Stomach (tissue), 9 donors: Measurements from ENCODE around the gene SMARCC1. TPM values are rescaled to one million over a fixed set of nuclear protein-coding genes. Genes with fewer than 3 reads are reported as not detected.

Source experiments
- DNase-seq, 2 donors: peaks; one replicate each; pipeline versions ENCODE4 v3.0.0 to v3.0.0-alpha.2; 2013 to 2019
- H3K27ac ChIP-seq, 5 donors: fragments of 200-600 bp in 4 of 5; sonication (generic) in 4 of 5; one replicate each; pipeline ENCODE4 v1.5.1; 2013 to 2019; ENCODE audit warnings: mild to moderate bottlenecking in 1 of 5, moderate library complexity in 1 of 5
- H3K27me3 ChIP-seq, 3 donors: fragments of 200-600 bp; sonication (generic); one replicate each; pipeline ENCODE4 v1.5.1; 2017 to 2019; ENCODE audit warnings: mixed run types in 1 of 3
- H3K36me3 ChIP-seq, 4 donors: fragments of 200-600 bp; sonication (generic); 1 replicate in 3 of 4; 2 replicates in 1 of 4; pipeline ENCODE4 v1.5.1; 2016 to 2019
- H3K4me1 ChIP-seq, 4 donors: fragments of 200-600 bp; sonication (generic); one replicate each; pipeline ENCODE4 v1.5.1; 2016 to 2019
- H3K4me3 ChIP-seq, 4 donors: fragments of 200-600 bp; sonication (generic) in 3 of 4; one replicate each; pipeline ENCODE4 v1.5.1; 2016 to 2019; ENCODE audit warnings: mild to moderate bottlenecking in 1 of 4
- H3K9me3 ChIP-seq, 4 donors: fragments of 200-600 bp; sonication (generic); one replicate each; pipeline ENCODE4 v1.5.1; 2016 to 2019
- EP300 ChIP-seq: sonication (generic); formaldehyde crosslinking; IDR thresholded peaks from one replicate; pipeline ENCODE4 v1.6.1; 2017; ENCODE audit warnings: antibody characterized with exemption
- POLR2A ChIP-seq, 4 donors: fragments of 450-650 bp; IDR thresholded peaks; one replicate each; pipeline ENCODE4 v1.6.1; 2016; ENCODE audit warnings: antibody characterized with exemption in 4 of 4, control low read depth in 2 of 4, mild to moderate bottlenecking in 1 of 4, moderate library complexity in 1 of 4
- POLR2AphosphoS5 ChIP-seq, 3 donors: sonication (generic); formaldehyde crosslinking; IDR thresholded peaks; one replicate each; pipeline ENCODE4 v1.6.1; 2016; ENCODE audit warnings: antibody characterized with exemption in 3 of 3
- WGBS, 5 donors: extraction: QIAGEN DNeasy Blood & Tissue Kit in 3 of 5; methylation state at CpG; one replicate each; pipeline versions ENCODE4 v1.1.5 to v1.1.7; 2013 to 2018; 5-methylcytosine and 5-hydroxymethylcytosine counted together
- intact Hi-C: fragments of 100-400 bp; cut with DNase I; formaldehyde crosslinking; loops from one replicate; pipeline ENCODE4 v1.15.1; 2023; ENCODE audit warnings: low total_unique reads
- polyA plus RNA-seq, 3 donors: library from polyadenylated mRNA; stranded (reverse); fragments of 200-250 nt; gene quantifications; one replicate each; pipeline ENCODE4 v1.2.3, GENCODE V29; 2013
- total RNA-seq, 5 donors: library from RNA; depleted of rRNA; stranded (reverse); fragments of >200 nt; gene quantifications; one replicate each; pipeline versions ENCODE4 v1.1.0 to v1.2.3, GENCODE V29; 2014 to 2016
- TF ChIP-seq, protein P1 (sequence below), 7 experiments: fragments of 450-650 bp in 4 of 7; fragments of 200-600 bp in 3 of 7; sonication (generic) in 3 of 7; IDR thresholded peaks; one replicate each; pipeline ENCODE4 v1.5.1; 2016 to 2019; ENCODE audit warnings: antibody characterized with exemption in 7 of 7, control low read depth in 2 of 7, mild to moderate bottlenecking in 1 of 7
- donor health status: healthy with polysubstance abuse.
- donor health status: Bipolar disorder and iron deficiency.
- donor health status: healthy.

The SMARCC1 gene
- total and polyA plus RNA-seq, 8 donors = 8.6 to 64.3 (median 27.3) TPM

DNA sequence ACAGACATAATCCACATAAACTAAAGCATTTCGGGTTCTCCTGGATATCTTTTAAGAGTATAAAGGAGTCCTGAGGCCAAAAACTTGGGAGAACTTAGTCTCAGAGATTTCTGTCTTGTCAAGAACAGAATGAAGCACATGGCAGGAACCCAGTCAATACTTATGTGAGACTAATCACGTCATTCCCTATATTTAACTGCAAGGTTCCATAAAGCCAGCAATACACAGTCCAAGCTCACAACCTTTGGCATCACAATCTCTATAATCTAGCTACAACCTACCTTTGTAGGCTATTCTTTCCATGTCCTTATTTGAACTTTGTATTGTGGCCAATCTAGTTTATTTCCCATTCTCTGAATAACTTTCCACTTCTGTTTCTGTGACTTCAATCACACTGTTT lies 134.1 kb downstream of the SMARCC1 start:
- TF ChIP-seq POLR2AphosphoS5 (IDR thresholded peaks at IDR 0.05) = no peak
- TF ChIP-seq, protein P1, sequence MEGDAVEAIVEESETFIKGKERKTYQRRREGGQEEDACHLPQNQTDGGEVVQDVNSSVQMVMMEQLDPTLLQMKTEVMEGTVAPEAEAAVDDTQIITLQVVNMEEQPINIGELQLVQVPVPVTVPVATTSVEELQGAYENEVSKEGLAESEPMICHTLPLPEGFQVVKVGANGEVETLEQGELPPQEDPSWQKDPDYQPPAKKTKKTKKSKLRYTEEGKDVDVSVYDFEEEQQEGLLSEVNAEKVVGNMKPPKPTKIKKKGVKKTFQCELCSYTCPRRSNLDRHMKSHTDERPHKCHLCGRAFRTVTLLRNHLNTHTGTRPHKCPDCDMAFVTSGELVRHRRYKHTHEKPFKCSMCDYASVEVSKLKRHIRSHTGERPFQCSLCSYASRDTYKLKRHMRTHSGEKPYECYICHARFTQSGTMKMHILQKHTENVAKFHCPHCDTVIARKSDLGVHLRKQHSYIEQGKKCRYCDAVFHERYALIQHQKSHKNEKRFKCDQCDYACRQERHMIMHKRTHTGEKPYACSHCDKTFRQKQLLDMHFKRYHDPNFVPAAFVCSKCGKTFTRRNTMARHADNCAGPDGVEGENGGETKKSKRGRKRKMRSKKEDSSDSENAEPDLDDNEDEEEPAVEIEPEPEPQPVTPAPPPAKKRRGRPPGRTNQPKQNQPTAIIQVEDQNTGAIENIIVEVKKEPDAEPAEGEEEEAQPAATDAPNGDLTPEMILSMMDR (IDR thresholded peaks at IDR 0.05) = no peak
- TF ChIP-seq POLR2A (IDR thresholded peaks at IDR 0.05) = no peak
- TF ChIP-seq EP300 = no peak
- Histone ChIP-seq H3K27ac (no peak overlapping the region), H3K27me3 (no peaks in the 10 kb centered on the region), H3K36me3 (peaks cover 0 to 34% (median 29%) of the 10 kb centered on the region in 4 donors), H3K9me3 (no peaks in the 10 kb centered on the region), H3K4me1 (peaks cover 0 to 21% (median 7%) of the 10 kb centered on the region in 4 donors), H3K4me3 (no peak overlapping the region)
- 58 to 71% (median 68%) methylated on average over 2 of the region's 2 CpGs for WGBS, 5 donors
- no peak for DNase-seq
- intact Hi-C loops = no loop called here

DNA sequence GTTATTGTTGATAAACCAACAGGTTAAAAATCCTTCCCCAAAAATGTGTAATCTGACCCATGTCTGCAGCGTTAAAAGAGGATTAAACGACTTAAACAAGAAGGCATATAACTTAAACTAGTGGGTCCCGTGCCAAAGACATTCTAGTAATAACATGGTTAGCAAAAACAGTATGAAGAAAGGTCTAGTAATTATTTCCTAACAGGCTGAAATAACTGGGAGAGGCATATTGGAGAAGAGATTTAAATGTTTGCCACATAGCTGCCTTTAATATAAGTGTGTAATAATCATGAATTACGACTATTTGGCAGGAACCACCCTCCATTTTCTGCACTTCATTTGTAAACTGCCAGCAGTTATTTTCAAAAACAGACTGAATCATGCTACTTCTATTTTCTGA lies 135.3 kb downstream of the SMARCC1 start:
- 62 to 82% (median 72%) methylated on average over 4 of the region's 4 CpGs for WGBS, 5 donors
- H3K27me3 ChIP-seq = no peaks in the 10 kb centered on the region
- no peak for DNase-seq
- H3K9me3 ChIP-seq = no peaks in the 10 kb centered on the region
- no peak overlapping the region for H3K4me3 ChIP-seq
- peaks cover 0 to 21% (median 7%) of the 10 kb centered on the region in 4 donors for H3K4me1 ChIP-seq
- no peak for TF ChIP-seq POLR2AphosphoS5 (IDR thresholded peaks at IDR 0.05)
- TF ChIP-seq, protein P1 (IDR thresholded peaks at IDR 0.05) = no peak
- TF ChIP-seq EP300 = no peak
- TF ChIP-seq POLR2A (IDR thresholded peaks at IDR 0.05) = no peak
- intact Hi-C loops = no loop called here
- H3K27ac ChIP-seq = no peak overlapping the region
- peaks cover 6 to 41% (median 34%) of the 10 kb centered on the region in 4 donors for H3K36me3 ChIP-seq

DNA sequence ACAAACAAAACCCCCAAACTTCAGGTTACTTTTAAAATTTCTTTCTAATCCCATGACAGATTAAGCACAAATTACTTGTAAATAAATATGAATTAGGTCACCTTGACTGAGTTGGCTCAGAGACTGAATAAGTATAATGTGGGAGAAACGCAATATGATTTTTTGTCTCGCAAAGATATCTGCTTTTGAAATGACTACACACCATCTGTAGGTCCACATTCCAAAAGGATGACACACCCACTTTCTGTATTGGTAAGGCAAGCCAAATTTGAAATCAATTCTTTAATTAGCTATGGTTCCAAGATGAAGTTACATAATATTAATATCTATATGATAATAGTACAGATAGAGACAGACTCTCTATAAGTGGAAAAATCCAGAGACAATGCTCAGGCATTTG lies 136.1 kb downstream of the SMARCC1 start:
- no peak overlapping the region for H3K4me3 ChIP-seq
- H3K27me3 ChIP-seq = no peaks in the 10 kb centered on the region
- 80 to 90% (median 86%) methylated on average over 2 of the region's 2 CpGs for WGBS, 5 donors
- no peak for TF ChIP-seq POLR2A (IDR thresholded peaks at IDR 0.05)
- TF ChIP-seq, protein P1 (IDR thresholded peaks at IDR 0.05) = no peak
- TF ChIP-seq POLR2AphosphoS5 (IDR thresholded peaks at IDR 0.05) = no peak
- TF ChIP-seq EP300 = no peak
- H3K4me1 ChIP-seq = peaks cover 0 to 20% (median 7%) of the 10 kb centered on the region in 4 donors
- intact Hi-C loops = no loop called here
- no peaks in the 10 kb centered on the region for H3K9me3 ChIP-seq
- no peak for DNase-seq
- H3K36me3 ChIP-seq = peaks cover 6 to 42% (median 40%) of the 10 kb centered on the region in 4 donors
- H3K27ac ChIP-seq = no peak overlapping the region

DNA sequence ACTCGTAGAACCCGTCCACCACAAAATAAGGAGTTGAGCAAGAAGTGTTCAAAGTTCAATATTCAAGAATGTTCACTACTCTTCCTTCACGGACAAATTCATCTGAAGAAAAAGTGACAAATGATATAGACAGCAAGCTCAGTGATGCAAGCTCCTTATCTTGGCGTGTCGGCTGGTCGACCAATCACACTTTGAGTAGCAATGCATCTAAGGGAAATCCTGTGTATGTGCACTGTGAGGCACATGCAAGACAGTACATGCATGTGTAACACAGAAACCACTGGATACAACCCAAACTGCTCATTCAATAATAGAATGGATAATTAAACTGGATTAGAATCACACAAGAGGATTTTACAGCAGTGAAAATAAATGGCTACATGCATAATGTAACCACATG lies 138.6 kb downstream of the SMARCC1 start:
- Histone ChIP-seq H3K4me1 (peaks cover 0 to 16% (median 7%) of the 10 kb centered on the region in 4 donors), H3K4me3 (no peak overlapping the region), H3K27ac (no peak overlapping the region), H3K27me3 (no peaks in the 10 kb centered on the region), H3K9me3 (no peaks in the 10 kb centered on the region), H3K36me3 (peaks cover 15 to 46% (median 45%) of the 10 kb centered on the region in 4 donors)
- TF ChIP-seq EP300 = no peak
- TF ChIP-seq, protein P1 (IDR thresholded peaks at IDR 0.05) = no peak
- WGBS, 5 donors = 83 to 94% (median 93%) methylated on average over 6 of the region's 6 CpGs
- DNase-seq = no peak
- intact Hi-C loops = no loop called here
